ENCODE data around the gene CRMP1. TPM values are rescaled to one million over a fixed set of nuclear protein-coding genes. Genes with fewer than 3 reads are reported as not detected.

The CRMP1 gene
- total and polyA plus RNA-seq, 2 donors (not counting 3 experiments of a cell fraction or from before 2014, with no cell fraction given) = 0.06 TPM; not detected in 1

GRCh38 chr4:5870701-5871100 lies 22.2 kb downstream of the CRMP1 start:
- Histone ChIP-seq H3K27ac (ENCODE audit: insufficient read depth, low read depth, low read length) (no peak overlapping the region), H3K4me3 (replicated peaks in 1 of 3; ENCODE audit: insufficient read depth in 1 of 3, low read depth in 1 of 3, low read length in 3 of 3) (no peak overlapping the region), H4K20me1 (replicated peaks; ENCODE audit: control insufficient read depth, extremely low read depth, insufficient read depth, low read length) (no peaks in the 10 kb centered on the region), H3K36me3 (ENCODE audit: control insufficient read depth in 2 of 2, extremely low read depth in 1 of 2, insufficient read depth in 2 of 2, low read length in 2 of 2) (no peaks in the 10 kb centered on the region), H3K27me3 (ENCODE audit: control insufficient read depth in 2 of 2, insufficient read depth in 2 of 2, low read length in 2 of 2) (no peaks in the 10 kb centered on the region), H3K4me1 (ENCODE audit: control insufficient read depth, extremely low read depth, insufficient read depth, low read length) (no peaks in the 10 kb centered on the region), H3K9ac (replicated peaks; ENCODE audit: extremely low read depth, insufficient read depth, low read length) (no peak overlapping the region), H3K9me3 (replicated peaks; ENCODE audit: control insufficient read depth, insufficient read depth, low read length) (no peaks in the 10 kb centered on the region), H2AFZ (ENCODE audit: low read depth, low read length) (no peak overlapping the region), H3K9me1 (replicated peaks; ENCODE audit: control insufficient read depth, extremely low read depth, insufficient read depth, low read length) (no peaks in the 10 kb centered on the region), H3K79me2 (ENCODE audit: control insufficient read depth, insufficient read depth, low read length) (no peaks in the 10 kb centered on the region), H3K4me2 (ENCODE audit: insufficient read depth, low read length) (no peak overlapping the region)
- no peak for FAIRE-seq
- intact Hi-C loops (cut with micrococcal nuclease) (no loop called here), dilution Hi-C loops (cut with MboI; ENCODE audit: extremely low pct_ligation_motif_present, low sequenced_read_pairs) (no loop called here)
- DNase-seq (ENCODE audit: low read depth, low spot score) = no peak
- CTCF ChIA-PET = no interaction called here
- TF ChIP-seq EZH2 (IDR thresholded peaks at IDR 0.05; ENCODE audit: borderline replicate concordance, low read depth, low read length, severe bottlenecking) = no peak
- TF ChIP-seq MAX (IDR thresholded peaks at IDR 0.05; ENCODE audit: insufficient read depth, insufficient read length) = no peak
- TF ChIP-seq MYC (IDR thresholded peaks at IDR 0.05; ENCODE audit: low read depth, low read length) = no peak
- no peak for TF ChIP-seq FOS (IDR thresholded peaks at IDR 0.05; ENCODE audit: borderline replicate concordance, insufficient read depth, low read length)
- no peak for TF ChIP-seq CTCF (IDR thresholded peaks at IDR 0.05; ENCODE audit: extremely low read depth in 1 of 2, insufficient read depth in 1 of 2, low read depth in 1 of 2, low read length in 2 of 2)
- no peak for TF ChIP-seq POLR2A (IDR thresholded peaks at IDR 0.05; ENCODE audit: low read depth, low read length)
- TF ChIP-seq GATA2 (IDR thresholded peaks at IDR 0.05; ENCODE audit: insufficient read depth, insufficient read length, low read depth, low read length) = no peak
- TF ChIP-seq JUN (IDR thresholded peaks at IDR 0.05; ENCODE audit: borderline replicate concordance, insufficient read depth, insufficient read length, low read depth) = no peak
- TF ChIP-seq POLR2AphosphoS5 (IDR thresholded peaks at IDR 0.05; ENCODE audit: insufficient read depth, low read depth, low read length) = no peak
- no TSS peak for BruUV-seq (replicated peaks)
- POLR2A ChIA-PET = no interaction called here
